HG02759 (cell line): Measurements from ENCODE around the gene INTS15.
"Not testable (repeated sequence)": the region's sequence is repeated elsewhere in the genome, so short reads cannot be mapped to it uniquely, and the experiment has no call there.

ENCODE experiments used
- ATAC-seq: cut with Tn5 transposase; IDR thresholded peaks from one replicate; pipeline ENCODE4 v1.9.1; 2021; ENCODE audit warnings: mild to moderate bottlenecking, moderate library complexity; ENCODE audit not compliant: unreplicated experiment

Gene INTS15

GRCh38 chr7:6616854-6617643 is 27.2 kb downstream of the INTS15 start:
- no peak for ATAC-seq

DNA sequence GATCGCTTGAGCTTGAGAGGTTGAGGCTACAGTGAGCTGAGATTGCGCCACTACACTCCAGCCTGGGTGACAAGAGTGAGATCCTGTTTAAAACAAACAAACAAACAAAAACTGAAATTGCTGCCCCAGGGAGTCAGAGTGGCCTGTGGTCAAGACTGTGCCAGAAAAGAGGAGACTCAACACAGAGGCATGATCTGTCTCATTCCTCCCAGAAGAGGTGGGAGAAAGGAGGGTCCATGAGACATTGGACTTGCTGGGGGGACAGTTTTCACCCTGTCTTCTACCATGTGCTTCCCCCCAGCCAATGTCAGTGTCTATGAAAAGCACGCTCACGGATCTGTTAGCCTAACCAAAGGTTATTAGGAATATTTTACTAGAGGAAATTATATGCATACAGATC is 28.8 kb downstream of the INTS15 start:
- ATAC-seq = no peak

- ATAC-seq = no peak
Measured at GRCh38 chr7:6619961-6620360, 30.1 kb downstream of the INTS15 start.

DNA sequence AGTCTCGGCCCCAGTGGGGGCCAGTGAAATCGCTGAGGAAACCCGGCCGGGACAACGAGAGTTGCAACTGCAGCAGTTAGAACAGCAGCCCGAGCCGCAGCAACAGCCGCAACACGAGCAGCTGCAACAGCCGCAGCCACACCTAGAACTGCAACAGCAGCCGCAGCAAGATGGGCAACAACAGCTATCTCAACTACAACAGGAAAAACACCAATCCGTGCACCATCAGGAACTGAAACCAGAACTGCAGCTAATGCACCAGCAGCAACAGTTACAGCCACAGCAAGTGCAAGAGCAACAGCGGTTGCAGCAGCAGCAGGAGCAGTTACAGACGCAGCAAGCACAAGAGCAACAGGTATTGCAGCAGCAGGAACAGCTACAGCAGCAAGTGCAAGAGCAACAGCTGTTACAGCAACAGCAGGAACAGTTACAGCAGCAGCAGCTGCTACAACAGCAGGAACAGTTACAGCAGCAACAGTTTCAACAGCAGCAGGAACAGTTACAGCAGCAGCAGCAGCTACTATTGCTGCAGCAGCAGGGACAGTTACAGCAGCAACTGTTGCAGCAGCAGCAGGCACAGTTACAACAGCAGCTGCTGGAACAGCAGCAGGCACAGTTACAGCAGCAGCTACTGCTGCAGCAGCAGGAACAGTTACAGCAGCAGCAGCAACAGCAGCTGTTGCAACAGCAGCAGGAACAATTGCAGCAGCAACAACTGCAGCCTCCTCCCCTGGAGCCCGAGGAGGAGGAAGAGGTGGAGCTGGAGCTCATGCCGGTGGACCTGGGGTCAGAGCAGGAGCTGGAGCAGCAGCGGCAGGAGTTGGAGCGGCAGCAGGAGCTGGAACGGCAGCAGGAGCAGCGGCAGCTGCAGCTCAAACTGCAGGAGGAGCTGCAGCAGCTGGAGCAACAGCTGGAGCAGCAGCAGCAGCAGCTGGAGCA is 31.6 kb downstream of the INTS15 start:
- no peak for ATAC-seq

- ATAC-seq = no peak
Measured at GRCh38 chr7:6622134-6622710, 32.4 kb downstream of the INTS15 start.

GRCh38 chr7:6623589-6624245 is 33.9 kb downstream of the INTS15 start:
- ATAC-seq = no peak

- no peak for ATAC-seq
Measured at GRCh38 chr7:6624246-6624611, 34.4 kb downstream of the INTS15 start.

DNA sequence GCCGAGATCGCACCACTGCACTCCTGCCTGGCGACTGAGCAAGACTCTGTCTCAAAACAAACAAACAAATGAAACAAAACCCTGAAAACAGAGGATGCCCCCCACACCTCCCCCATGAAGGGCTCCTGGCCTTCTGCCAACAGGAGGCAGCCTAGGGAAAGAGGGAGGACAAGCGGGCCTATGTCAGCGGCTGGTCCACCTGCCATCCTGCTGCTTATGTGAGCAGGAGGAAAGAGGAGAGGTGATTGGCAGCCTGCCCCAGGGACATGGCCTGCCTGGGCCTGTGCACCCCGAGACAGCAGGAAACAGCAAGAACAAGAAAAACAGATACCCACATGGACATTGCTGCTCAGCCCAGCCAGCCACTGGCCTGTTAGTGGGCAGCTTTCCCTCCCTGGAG is 38.2 kb downstream of the INTS15 start:
- no peak for ATAC-seq

GRCh38 chr7:6630007-6630849 is 40.4 kb downstream of the INTS15 start:
- no peak for ATAC-seq

- ATAC-seq = no peak
Measured at GRCh38 chr7:6631605-6632004, 41.8 kb downstream of the INTS15 start.

DNA sequence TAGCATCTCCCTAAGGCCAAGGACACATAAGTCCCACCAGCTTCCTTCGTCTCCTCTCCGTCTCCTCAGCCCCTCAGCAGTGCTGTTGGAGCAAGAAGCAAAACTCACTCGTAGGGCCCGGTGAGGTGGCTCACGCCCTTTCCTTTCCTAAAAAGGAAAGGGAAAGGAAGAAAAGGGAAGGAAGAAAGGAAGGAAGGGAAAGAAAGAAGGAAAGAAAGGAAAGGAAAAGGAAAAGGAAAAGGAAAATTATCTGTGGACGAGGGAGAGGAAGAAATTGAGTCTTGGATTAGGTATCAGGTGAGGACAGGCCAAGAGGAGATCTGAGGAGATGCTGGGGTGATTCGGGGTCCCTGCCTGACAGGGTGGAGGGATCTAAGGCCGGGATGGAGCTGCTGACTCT is 44.2 kb downstream of the INTS15 start:
- ATAC-seq = no peak

DNA sequence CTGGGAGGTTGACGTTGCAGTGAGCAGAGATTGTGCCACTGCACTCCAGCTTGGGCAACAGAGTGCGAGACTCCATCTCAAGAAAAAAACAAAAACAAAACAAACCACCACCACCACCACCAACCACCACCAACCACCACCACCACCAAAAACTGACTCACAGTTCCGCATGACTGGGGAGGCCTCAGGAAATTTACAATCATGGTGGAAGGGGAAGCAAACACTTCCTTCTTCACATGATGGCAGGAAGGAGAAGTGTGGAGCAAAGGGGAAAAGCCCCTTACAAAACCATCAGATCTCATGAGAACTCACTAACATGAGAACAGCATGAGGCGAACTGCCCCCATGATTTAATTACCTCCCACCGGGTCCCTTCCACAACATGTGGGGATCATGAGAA is 45.1 kb downstream of the INTS15 start:
- ATAC-seq = not testable (repeated sequence)

GRCh38 chr7:6636741-6637543 is 47.1 kb downstream of the INTS15 start, which contains the start of gene ZNF316:
ZNF316 (plus strand) TSS chr7:6637318; CDS start chr7:6642410, 5,092 bp downstream.
- peak; percentile 79 for ATAC-seq

DNA sequence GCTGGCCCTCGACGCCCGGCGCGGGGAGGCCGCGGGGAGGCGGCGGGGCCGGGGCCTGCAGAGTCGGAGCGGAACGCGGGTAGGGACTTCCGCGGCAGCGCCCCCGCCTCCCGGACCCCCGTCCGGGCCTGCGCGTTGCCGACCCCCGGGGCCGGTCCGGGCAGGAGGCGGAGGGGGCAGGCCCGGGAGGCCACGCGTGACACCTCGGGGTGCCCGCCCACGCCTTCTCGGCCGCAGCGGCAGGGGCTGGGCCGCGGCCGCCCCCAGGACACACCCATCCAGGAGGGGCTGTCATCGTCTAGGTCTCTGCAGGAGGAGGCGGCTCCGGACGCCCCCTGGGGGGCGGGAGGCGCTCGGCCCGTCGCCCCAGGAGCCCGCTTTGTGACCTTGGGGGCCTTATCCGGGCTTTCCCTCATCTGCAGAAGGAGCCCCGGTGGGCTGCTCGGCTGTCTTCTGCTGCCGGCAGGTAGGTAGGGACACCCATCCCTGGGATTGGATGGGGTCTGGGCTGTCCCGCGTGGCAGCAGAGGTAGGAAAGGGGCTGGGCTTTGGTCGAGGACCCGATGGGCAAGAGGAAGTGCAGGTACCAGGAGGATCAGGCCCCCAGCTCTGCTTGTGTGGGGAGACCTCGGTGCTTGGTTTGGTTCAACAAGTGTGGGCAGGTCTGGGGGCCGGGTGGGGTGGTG is 47.9 kb downstream of the INTS15 start:
- peak; percentile 86 for ATAC-seq

- no peak for ATAC-seq
Measured at GRCh38 chr7:6639032-6639431, 49.2 kb downstream of the INTS15 start.

- ATAC-seq = no peak
Measured at GRCh38 chr7:6639627-6640026, 49.8 kb downstream of the INTS15 start.

GRCh38 chr7:6640246-6640721 is 50.5 kb downstream of the INTS15 start:
- ATAC-seq = no peak

- no peak for ATAC-seq
Measured at GRCh38 chr7:6641305-6642035, 51.6 kb downstream of the INTS15 start.
